K562 (cell line): ENCODE results near the gene PGM5. TPM values are rescaled to one million over a fixed set of nuclear protein-coding genes. Genes with fewer than 3 reads are reported as not detected.

Experiments used
- ATAC-seq: fragments of 200-7000 bp; cut with Tn5 transposase; 3 replicates; pipeline ENCODE4 v1.9.1; 2020; ENCODE audit warnings: moderate library complexity
- BruUV-seq: library from RNA; stranded (reverse); fragments of 400-500 nt; replicated peaks from 2 replicates; lab custom pipeline; 2021; lab: Mats Ljungman, UMichigan
- CTCF ChIA-PET: fragments of 300-600 bp; formaldehyde crosslinking; extraction: SDS; loops from one replicate; lab custom pipeline; 2021; ENCODE audit warnings: low intra/inter-chr PET ratio; lab: Yijun Ruan, JAX
- POLR2A ChIA-PET: fragments of 300-600, 350-650 bp; sonication (Branson Sonifier 250); formaldehyde crosslinking; extraction: SDS; loops from one replicate; lab custom pipeline; 2021; ENCODE audit warnings: antibody characterized with exemption, inconsistent platforms; lab: Yijun Ruan, JAX
- DNase-seq, 4 experiments: peaks; one replicate each; pipeline versions ENCODE4 v3.0.0 to v3.0.0-alpha.2; 2011 to 2018; ENCODE audit warnings: low spot score in 3 of 4, mixed read lengths in 3 of 4; ENCODE audit errors: extremely low read depth in 1 of 4
- FAIRE-seq: peaks from 2 replicates; lab custom pipeline; 2011; peaks lifted over from hg19 to GRCh38; lab: Jason Lieb, UNC
- H2AFZ ChIP-seq: 2 replicates; pipeline ENCODE4 v1.6.0; 2011; ENCODE audit warnings: low read depth, low read length, control low read depth, inconsistent platforms
- H3K27ac ChIP-seq: fragments of 200-600 bp; 3 replicates; pipeline ENCODE4 v1.8.0; 2011; ENCODE audit warnings: low read depth, mild to moderate bottlenecking, control low read depth, inconsistent platforms, low read length, moderate library complexity, mixed read lengths; ENCODE audit errors: extremely low read depth
- H3K27me3 ChIP-seq, 2 experiments: fragments of 300-600 bp in 1 of 2; 2 replicates in 1 of 2; 3 replicates in 1 of 2; pipeline versions ENCODE4 v1.6.0 to v1.8.0; 2011; ENCODE audit warnings: inconsistent platforms in 2 of 2, low read length in 2 of 2, mild to moderate bottlenecking in 1 of 2, mixed read lengths in 1 of 2, moderate library complexity in 1 of 2; ENCODE audit not compliant: control insufficient read depth in 2 of 2, insufficient read depth in 2 of 2
- H3K36me3 ChIP-seq: fragments of 300-600 bp; 3 replicates; pipeline ENCODE4 v1.8.0; 2011; ENCODE audit warnings: mild to moderate bottlenecking, low read length, inconsistent platforms; ENCODE audit not compliant: control insufficient read depth, insufficient read depth
- H3K4me1 ChIP-seq, 2 experiments: fragments of 200-600 bp in 1 of 2; replicated peaks in 1 of 2; 2 replicates in 1 of 2; 3 replicates in 1 of 2; pipeline versions ENCODE4 v1.5.1 to v1.8.0; 2011; ENCODE audit warnings: inconsistent platforms in 2 of 2, low read length in 2 of 2, mild to moderate bottlenecking in 1 of 2, mixed read lengths in 1 of 2, moderate library complexity in 1 of 2; ENCODE audit not compliant: control insufficient read depth in 2 of 2, insufficient read depth in 2 of 2
- H3K4me2 ChIP-seq: 2 replicates; pipeline ENCODE4 v1.6.1; 2011; ENCODE audit warnings: low read length, control low read depth, inconsistent platforms, mixed read lengths; ENCODE audit not compliant: insufficient read depth
- H3K4me3 ChIP-seq: fragments of 200-600 bp; sonication (generic), shearing (Covaris generic); 2 replicates; pipeline ENCODE4 v1.5.1; 2016; ENCODE audit warnings: control low read depth, inconsistent platforms
- H3K79me2 ChIP-seq: fragments of 200-600 bp; 3 replicates; pipeline ENCODE4 v1.8.0; 2011; ENCODE audit warnings: low read length, inconsistent platforms; ENCODE audit not compliant: control insufficient read depth, insufficient read depth
- H3K9ac ChIP-seq, 2 experiments: 2 replicates each; pipeline versions ENCODE4 v1.6.0 to v1.6.1; 2011; ENCODE audit warnings: low read depth in 2 of 2, low read length in 2 of 2, control low read depth in 1 of 2, inconsistent platforms in 1 of 2, mild to moderate bottlenecking in 1 of 2, mixed read lengths in 1 of 2; ENCODE audit not compliant: insufficient read depth in 1 of 2
- H3K9me1 ChIP-seq: one replicate; pipeline ENCODE4 v1.6.0; 2011; ENCODE audit warnings: inconsistent platforms, mild to moderate bottlenecking, low read length, moderate library complexity; ENCODE audit not compliant: control insufficient read depth, insufficient read depth
- H3K9me3 ChIP-seq: replicated peaks from 2 replicates; pipeline ENCODE4 v1.5.1; 2011; ENCODE audit warnings: low read depth, low read length, inconsistent platforms; ENCODE audit not compliant: control insufficient read depth, insufficient read depth
- H4K20me1 ChIP-seq: replicated peaks from 2 replicates; pipeline ENCODE4 v1.6.1; 2011; ENCODE audit warnings: low read length, inconsistent platforms, mixed read lengths; ENCODE audit not compliant: control insufficient read depth, insufficient read depth
- ATF2 ChIP-seq: sonication (generic); formaldehyde crosslinking; IDR thresholded peaks from 2 replicates; pipeline ENCODE4 v1.8.1; 2022; ENCODE audit warnings: missing genetic modification reagents
- EP400 ChIP-seq: fragments of 450-650 bp; IDR thresholded peaks from 2 replicates; pipeline ENCODE4 v1.6.1; 2017; ENCODE audit warnings: antibody characterized with exemption, mild to moderate bottlenecking, moderate library complexity
- GATA2 ChIP-seq: sonication (generic); formaldehyde crosslinking; IDR thresholded peaks from 2 replicates; pipeline ENCODE4 v1.4.0; 2020; ENCODE audit warnings: mild to moderate bottlenecking, missing genetic modification reagents
- HDAC1 ChIP-seq, 2 experiments: fragments of 450-650 bp; IDR thresholded peaks; 2 replicates each; pipeline ENCODE4 v1.6.1; 2016 to 2017; ENCODE audit warnings: inconsistent platforms in 1 of 2, mild to moderate bottlenecking in 1 of 2, moderate library complexity in 1 of 2
- HEY1 ChIP-seq: fragments of 250-450 bp; sonication (Bioruptor Pico); IDR thresholded peaks from 2 replicates; pipeline ENCODE4 v1.5.0; 2020; ENCODE audit warnings: mild to moderate bottlenecking, moderate library complexity, borderline replicate concordance
- IRF2 ChIP-seq: sonication (generic); formaldehyde crosslinking; IDR thresholded peaks from 2 replicates; pipeline ENCODE4 v1.8.1; 2022; ENCODE audit warnings: mild to moderate bottlenecking, missing genetic modification reagents
- JUND ChIP-seq, 2 experiments: IDR thresholded peaks; 2 replicates in 1 of 2; 3 replicates in 1 of 2; pipeline ENCODE4 v1.6.1; 2011; ENCODE audit warnings: borderline replicate concordance in 2 of 2, low read depth in 2 of 2, low read length in 2 of 2, improper control_type of control experiment in 1 of 2, missing biosample characterization in 1 of 2, missing genetic modification characterization in 1 of 2, missing genetic modification reagents in 1 of 2
- MBD2 ChIP-seq: sonication (generic); IDR thresholded peaks from 2 replicates; pipeline ENCODE4 v1.6.1; 2016; ENCODE audit warnings: low read depth, borderline replicate concordance
- MCM2 ChIP-seq: fragments of 450-650 bp; IDR thresholded peaks from 2 replicates; pipeline ENCODE4 v1.6.1; 2017; ENCODE audit warnings: low read depth, mild to moderate bottlenecking
- MTA2 ChIP-seq: fragments of 450-650 bp; IDR thresholded peaks from 2 replicates; pipeline ENCODE4 v1.6.1; 2016; ENCODE audit warnings: low read depth
- RAD21 ChIP-seq, 2 experiments: fragments of 250-450 bp in 1 of 2; fragments of 450-650 bp in 1 of 2; sonication (Bioruptor Pico) in 1 of 2; formaldehyde crosslinking in 1 of 2; IDR thresholded peaks in 1 of 2; conservative IDR thresholded peaks in 1 of 2; 2 replicates each; pipeline versions ENCODE4 v1.4.0 to v1.8.0; 2020 to 2022; ENCODE audit warnings: mild to moderate bottlenecking in 2 of 2, moderate library complexity in 1 of 2
- RNF2 ChIP-seq: sonication (generic); IDR thresholded peaks from 2 replicates; pipeline ENCODE4 v1.6.1; 2016
- TAF15 ChIP-seq: fragments of 200-400 bp; formaldehyde crosslinking; IDR thresholded peaks from 2 replicates; pipeline ENCODE4 v1.6.1; 2017; ENCODE audit warnings: mild to moderate bottlenecking, low read depth, low read length, moderate library complexity
- TCF15 ChIP-seq: fragments of 250-450 bp; sonication (Bioruptor Pico); IDR thresholded peaks from 2 replicates; pipeline ENCODE4 v1.8.0; 2022; ENCODE audit warnings: moderate library complexity, mild to moderate bottlenecking, inconsistent platforms
- ZBTB1 ChIP-seq: sonication (generic); formaldehyde crosslinking; IDR thresholded peaks from 2 replicates; pipeline ENCODE4 v1.8.1; 2023; ENCODE audit warnings: missing genetic modification reagents, low read depth, mild to moderate bottlenecking, borderline replicate concordance
- ZC3H4 ChIP-seq: sonication (generic); formaldehyde crosslinking; IDR thresholded peaks from 2 replicates; pipeline ENCODE4 v1.9.0; 2021; ENCODE audit warnings: missing genetic modification reagents, borderline replicate concordance
- ZNF174 ChIP-seq: fragments of 250-450 bp; sonication (Bioruptor Pico); IDR thresholded peaks from 2 replicates; pipeline ENCODE4 v1.4.0; 2020; ENCODE audit warnings: mild to moderate bottlenecking
- ZNF224 ChIP-seq: sonication (generic); formaldehyde crosslinking; IDR thresholded peaks from 2 replicates; pipeline ENCODE4 v1.8.0; 2022; ENCODE audit warnings: mild to moderate bottlenecking, missing genetic modification reagents
- ZNF3 ChIP-seq: fragments of 250-450 bp; sonication (Bioruptor Pico); IDR thresholded peaks from 2 replicates; pipeline ENCODE4 v1.5.0; 2021; ENCODE audit warnings: mild to moderate bottlenecking, moderate library complexity
- ZSCAN29 ChIP-seq: fragments of 450-650 bp; IDR thresholded peaks from 2 replicates; pipeline ENCODE4 v1.6.1; 2017
- WGBS: fragments of 100-300 bp; shearing (Covaris generic); methylation state at CpG from one replicate; pipeline ENCODE4 v1.1.6; 2016; ENCODE audit warnings: low coverage, mixed read lengths; ENCODE audit not compliant: insufficient coverage; ENCODE audit errors: missing lambda C conversion rate; 5-methylcytosine and 5-hydroxymethylcytosine counted together
- in situ Hi-C: fragments of 300-500 bp; cut with MboI; formaldehyde crosslinking; loops from 4 replicates; pipeline ENCODE4 v1.15.0; 2018; ENCODE audit warnings: inconsistent platforms, mixed read lengths
- intact Hi-C: fragments of 100-400 bp; cut with micrococcal nuclease; formaldehyde crosslinking; loops from 2 replicates; pipeline ENCODE4 v1.14.2; 2022
- polyA plus RNA-seq, 8 experiments: library from polyadenylated mRNA; depleted of rRNA in 4 of 8; stranded (reverse) in 5 of 8; unstranded in 3 of 8; fragments of >200 nt; fragmentation: Nextera tagmentation in 2 of 8; fragmentation: Illumina TruSeq in 1 of 8; extraction: Ambion mirVana in 2 of 8; extraction: Trizol in 1 of 8; gene quantifications; 2 replicates each; pipeline versions ENCODE4 v1.2.1 to v1.2.3, GENCODE V29; 2011 to 2014; ENCODE audit warnings: inconsistent platforms in 1 of 8, missing spikeins in 1 of 8
- total RNA-seq, 7 experiments: library from RNA; depleted of rRNA in 6 of 7; stranded (reverse); fragments of >200 nt in 6 of 7; fragmentation: Illumina TruSeq in 2 of 7; extraction: Trizol in 2 of 7; gene quantifications; 2 replicates each; pipeline versions ENCODE4 v1.2.1 to v1.2.3, GENCODE V29; 2011 to 2021; ENCODE audit warnings: low replicate concordance in 1 of 7

The PGM5 gene
- total and polyA plus RNA-seq, 9 of the 15 experiments (the other 6 are each of a cell fraction or from before 2014, with no cell fraction given) = 0.03 to 0.24 (median 0.15) TPM; not detected in 1

- no peaks in the 10 kb centered on the region for H3K36me3 ChIP-seq
- H3K9ac ChIP-seq = no peak overlapping the region
- no peaks in the 10 kb centered on the region for H3K79me2 ChIP-seq
- in situ Hi-C loops (loop anchor here (25.0 kb wide), 1 partner anchor 225 kb away; no protein-coding TSS in a partner anchor), intact Hi-C loops (no loop called here)
- ATAC-seq = no peak
- no peaks in the 10 kb centered on the region for H4K20me1 ChIP-seq
- H3K4me3 ChIP-seq = no peak overlapping the region
- POLR2A ChIA-PET = interaction anchor here (0.6 kb wide), 1 partner anchor 491 kb away, joined by 5 read pairs; no protein-coding TSS in a partner anchor
- peaks cover 7 to 23% of the 10 kb centered on the region in 2 experiments; a peak in 2 of 5 replicates for H3K27me3 ChIP-seq
- H3K4me2 ChIP-seq = no peak overlapping the region
- no TSS peak for BruUV-seq
- CTCF ChIA-PET = no interaction called here
- TF ChIP-seq HDAC1 (IDR thresholded peaks at IDR 0.05) = no peak
- TF ChIP-seq GATA2 (CRISPR knock-in tag) = no peak
- no peak for TF ChIP-seq ZBTB1 (CRISPR knock-in tag)
- TF ChIP-seq EP400 = no peak
- TF ChIP-seq IRF2 (CRISPR knock-in tag) = no peak
- no peak for TF ChIP-seq JUND (IDR thresholded peaks at IDR 0.05; ENCODE audit: borderline replicate concordance, low read depth, low read length)
- TF ChIP-seq JUND (tag; IDR thresholded peaks at IDR 0.05; ENCODE audit: borderline replicate concordance, low read depth, low read length) = no peak
- no peak for TF ChIP-seq ATF2 (CRISPR knock-in tag)
- no peak for TF ChIP-seq ZSCAN29
- no peak for TF ChIP-seq TAF15
- no peak for TF ChIP-seq ZNF3 (CRISPR knock-in tag)
- no peak for TF ChIP-seq RAD21 (CRISPR knock-in tag; conservative IDR thresholded peaks at IDR 0.05 in 1 of 2, IDR thresholded peaks at IDR 0.05 in 1 of 2)
- TF ChIP-seq MBD2 = no peak
- TF ChIP-seq ZNF174 (CRISPR knock-in tag) = no peak
- no peak for TF ChIP-seq MTA2
- no peak for TF ChIP-seq ZNF224 (CRISPR knock-in tag)
- TF ChIP-seq RNF2 = no peak
- no peak for TF ChIP-seq MCM2
- TF ChIP-seq HEY1 (CRISPR knock-in tag) = no peak
- TF ChIP-seq ZC3H4 = no peak
- TF ChIP-seq TCF15 = no peak
- H3K27ac ChIP-seq = no peak overlapping the region
- DNase-seq = no peak
- H3K9me1 ChIP-seq = no peaks in the 10 kb centered on the region
- H3K4me1 ChIP-seq = no peaks in the 10 kb centered on the region
- 0% methylated on average over 2 of the region's 2 CpGs for WGBS
- FAIRE-seq = no peak
- H3K9me3 ChIP-seq = no peaks in the 10 kb centered on the region
- H2AFZ ChIP-seq = no peak overlapping the region
These were observed 206.1 kb downstream of the PGM5 start for GRCh38 chr9:68562461-68562860.
